ENCODE measurements around the gene CCDC39.

Gene CCDC39

GRCh38 chr3:180679178-180680096 is at the start of gene CCDC39:
Gene CCDC39, minus strand, starts transcription at chr3:180679489. Its CDS starts 109 bp downstream, at chr3:180679380.
- DNase-seq (ENCODE audit: extremely low spot score, insufficient read length, low read depth) (peak; percentile 48), FAIRE-seq (peak; percentile 84)

- DNase-seq (ENCODE audit: extremely low spot score, insufficient read length, low read depth) (no peak), FAIRE-seq (no peak)
These were observed 40.7 kb upstream of the CCDC39 start for GRCh38 chr3:180720012-180720411.

- DNase-seq (ENCODE audit: extremely low spot score, insufficient read length, low read depth) = no peak
- FAIRE-seq = no peak
These were observed 28.6 kb upstream of the CCDC39 start for GRCh38 chr3:180707896-180708295.

- no peak for FAIRE-seq
- no peak for DNase-seq (ENCODE audit: extremely low spot score, insufficient read length, low read depth)
These were observed 26.3 kb upstream of the CCDC39 start for GRCh38 chr3:180705619-180706018.

GRCh38 chr3:180704532-180704931 is 25.2 kb upstream of the CCDC39 start:
- no peak for DNase-seq (ENCODE audit: extremely low spot score, insufficient read length, low read depth)
- no peak for FAIRE-seq

- FAIRE-seq = no peak
- no peak for DNase-seq (ENCODE audit: extremely low spot score, insufficient read length, low read depth)
These were observed 21.7 kb upstream of the CCDC39 start for GRCh38 chr3:180700941-180701340.

GRCh38 chr3:180698760-180699270 is 19.5 kb upstream of the CCDC39 start:
- no peak for FAIRE-seq
- DNase-seq (ENCODE audit: extremely low spot score, insufficient read length, low read depth) = no peak

GRCh38 chr3:180694321-180694720 is 15.0 kb upstream of the CCDC39 start:
- no peak for FAIRE-seq
- DNase-seq (ENCODE audit: extremely low spot score, insufficient read length, low read depth) = no peak

- FAIRE-seq (no peak), DNase-seq (ENCODE audit: extremely low spot score, insufficient read length, low read depth) (no peak)
These were observed 14.4 kb upstream of the CCDC39 start for GRCh38 chr3:180693656-180694055.

GRCh38 chr3:180690061-180690460 is 10.8 kb upstream of the CCDC39 start:
- FAIRE-seq = no peak
- no peak for DNase-seq (ENCODE audit: extremely low spot score, insufficient read length, low read depth)

GRCh38 chr3:180684807-180685206 is 5.5 kb upstream of the CCDC39 start:
- no peak for DNase-seq (ENCODE audit: extremely low spot score, insufficient read length, low read depth)
- FAIRE-seq = no peak

GRCh38 chr3:180683816-180684215 is 4.5 kb upstream of the CCDC39 start:
- no peak for FAIRE-seq
- DNase-seq (ENCODE audit: extremely low spot score, insufficient read length, low read depth) = no peak

- FAIRE-seq (peak; percentile 15), DNase-seq (ENCODE audit: extremely low spot score, insufficient read length, low read depth) (no peak)
These were observed 775 bp upstream of the CCDC39 start for GRCh38 chr3:180680097-180680430.

GRCh38 chr3:180678231-180678630 is 1.1 kb downstream of the CCDC39 start:
- FAIRE-seq (peak; percentile 15), DNase-seq (ENCODE audit: extremely low spot score, insufficient read length, low read depth) (no peak)

GRCh38 chr3:180661444-180661843 is 17.8 kb downstream of the CCDC39 start:
- DNase-seq (ENCODE audit: extremely low spot score, insufficient read length, low read depth) = no peak
- FAIRE-seq = no peak

GRCh38 chr3:180657094-180657493 is 22.2 kb downstream of the CCDC39 start:
- DNase-seq (ENCODE audit: extremely low spot score, insufficient read length, low read depth) (no peak), FAIRE-seq (no peak)

GRCh38 chr3:180656406-180656805 is 22.9 kb downstream of the CCDC39 start:
- no peak for DNase-seq (ENCODE audit: extremely low spot score, insufficient read length, low read depth)
- FAIRE-seq = no peak

GRCh38 chr3:180646187-180646790 is 33.0 kb downstream of the CCDC39 start:
- no peak for FAIRE-seq
- no peak for DNase-seq (ENCODE audit: extremely low spot score, insufficient read length, low read depth)

GRCh38 chr3:180640987-180641386 is 38.3 kb downstream of the CCDC39 start:
- DNase-seq (ENCODE audit: extremely low spot score, insufficient read length, low read depth) = no peak
- no peak for FAIRE-seq

- FAIRE-seq (no peak), DNase-seq (ENCODE audit: extremely low spot score, insufficient read length, low read depth) (no peak)
These were observed 45.6 kb downstream of the CCDC39 start for GRCh38 chr3:180633722-180634121.

GRCh38 chr3:180631317-180631716 is 48.0 kb downstream of the CCDC39 start:
- no peak for DNase-seq (ENCODE audit: extremely low spot score, insufficient read length, low read depth)
- no peak for FAIRE-seq
